ENCODE data around the gene ITGB2. TPM values are rescaled to one million over a fixed set of nuclear protein-coding genes. Genes with fewer than 3 reads are reported as not detected.

ITGB2 gene
- total RNA-seq, 6 experiments from 2014 or later, result 0.19 to 0.45 (median 0.33) TPM; not detected in 3

- peak; percentile 18 for DNase-seq
- Mint-ChIP-seq H3K4me1 (ENCODE audit: low read depth) (no peaks in the 10 kb centered on the region), H3K4me3 (no peak overlapping the region), H3K36me3 (ENCODE audit: low read depth) (no peaks in the 10 kb centered on the region; the same call in 1 of the 2 replicates), H3K9me3 (no peaks in the 10 kb centered on the region), H3K27me3 (ENCODE audit: insufficient read depth) (no peaks in the 10 kb centered on the region), H3K27ac (no peak overlapping the region)
- TF ChIP-seq CTCF (IDR thresholded peaks at IDR 0.05), result peak; percentile 97
Measured at GRCh38 chr21:44949779-44950198, 29.1 kb upstream of the ITGB2 start.

- no peaks in the 10 kb centered on the region for H3K4me1 Mint-ChIP-seq (ENCODE audit: low read depth)
- no peaks in the 10 kb centered on the region; the same call in 1 of the 2 replicates for H3K36me3 Mint-ChIP-seq (ENCODE audit: low read depth)
- H3K9me3 Mint-ChIP-seq, result no peaks in the 10 kb centered on the region
- H3K4me3 Mint-ChIP-seq, result no peak overlapping the region
- no peaks in the 10 kb centered on the region for H3K27me3 Mint-ChIP-seq (ENCODE audit: insufficient read depth)
- H3K27ac Mint-ChIP-seq, result no peak overlapping the region
- no peak for TF ChIP-seq CTCF (IDR thresholded peaks at IDR 0.05)
- DNase-seq, result no peak
Measured at GRCh38 chr21:44949161-44949778, 28.6 kb upstream of the ITGB2 start.

- Mint-ChIP-seq H3K27me3 (ENCODE audit: insufficient read depth) (no peaks in the 10 kb centered on the region), H3K9me3 (no peaks in the 10 kb centered on the region), H3K4me3 (no peak overlapping the region), H3K27ac (no peak overlapping the region), H3K4me1 (ENCODE audit: low read depth) (no peaks in the 10 kb centered on the region), H3K36me3 (ENCODE audit: low read depth) (no peaks in the 10 kb centered on the region; the same call in 1 of the 2 replicates)
- TF ChIP-seq CTCF (IDR thresholded peaks at IDR 0.05), result no peak
- no peak for DNase-seq
Measured at GRCh38 chr21:44948426-44949120, 27.9 kb upstream of the ITGB2 start.

GRCh38 chr21:44947930-44948331, 27.2 kb upstream of the ITGB2 start:
- DNase-seq, result no peak
- H3K4me1 Mint-ChIP-seq (ENCODE audit: low read depth), result no peaks in the 10 kb centered on the region
- H3K27ac Mint-ChIP-seq, result no peak overlapping the region
- no peak for TF ChIP-seq CTCF (IDR thresholded peaks at IDR 0.05)
- no peaks in the 10 kb centered on the region for H3K9me3 Mint-ChIP-seq
- H3K4me3 Mint-ChIP-seq, result no peak overlapping the region
- no peaks in the 10 kb centered on the region for H3K27me3 Mint-ChIP-seq (ENCODE audit: insufficient read depth)
- H3K36me3 Mint-ChIP-seq (ENCODE audit: low read depth), result no peaks in the 10 kb centered on the region; the same call in 1 of the 2 replicates

GRCh38 chr21:44947111-44947929, 26.6 kb upstream of the ITGB2 start:
- no peak for TF ChIP-seq CTCF (IDR thresholded peaks at IDR 0.05)
- H3K4me1 Mint-ChIP-seq (ENCODE audit: low read depth), result peaks cover 2% of the 10 kb centered on the region
- H3K9me3 Mint-ChIP-seq, result no peaks in the 10 kb centered on the region
- H3K4me3 Mint-ChIP-seq, result no peak overlapping the region
- no peak overlapping the region; the same call in 1 of the 2 replicates for H3K27ac Mint-ChIP-seq
- DNase-seq, result no peak
- H3K27me3 Mint-ChIP-seq (ENCODE audit: insufficient read depth), result no peaks in the 10 kb centered on the region
- H3K36me3 Mint-ChIP-seq (ENCODE audit: low read depth), result no peaks in the 10 kb centered on the region; the same call in 1 of the 2 replicates
